ENCODE data around the gene POLDIP2.
A peak's percentile ranks its signal among the peaks of the same experiment; 100 is the strongest.

The POLDIP2 gene

DNA sequence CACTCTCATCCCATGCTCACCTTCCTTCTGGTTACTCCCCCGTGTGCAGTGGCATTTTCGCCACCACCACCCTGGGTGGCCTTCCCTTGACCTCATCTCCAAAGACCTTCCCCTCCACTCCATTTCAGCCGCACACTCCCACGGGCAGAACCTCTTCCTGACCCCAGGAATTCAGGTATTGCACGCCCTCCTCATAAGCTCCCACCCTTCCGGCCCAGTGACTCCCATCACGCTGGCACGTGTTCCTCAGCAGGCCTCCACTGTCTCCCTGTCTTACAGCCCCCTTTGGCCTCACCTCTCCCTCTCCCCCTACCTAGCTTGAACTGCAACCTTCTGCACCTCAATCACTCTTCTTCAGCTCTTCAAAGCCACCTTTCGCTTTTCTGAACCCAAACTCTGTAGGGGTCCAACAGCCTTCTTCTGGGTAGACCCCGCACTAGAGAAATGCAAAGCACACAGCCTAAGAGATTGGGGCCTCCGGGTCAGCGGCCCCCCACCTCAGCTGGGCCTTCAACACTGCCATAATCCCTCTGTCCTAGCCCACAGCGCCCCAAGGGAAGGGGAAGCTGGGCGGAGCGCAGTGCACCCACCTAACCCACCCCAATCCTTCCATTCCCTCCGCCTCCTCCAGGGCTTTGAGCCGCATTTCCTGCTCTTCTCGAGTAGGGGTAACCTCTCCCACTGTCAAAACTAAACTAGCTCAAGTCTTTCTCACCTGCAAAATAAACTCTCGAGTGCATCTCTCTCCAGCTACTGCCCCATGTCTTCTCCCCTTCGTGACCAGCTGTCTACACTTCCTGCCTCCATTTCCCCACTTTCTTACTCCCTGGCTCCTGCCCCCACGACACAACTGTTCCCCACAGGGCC lies 40.0 kb downstream of the POLDIP2 start:
- TF ChIP-seq CTCF (IDR thresholded peaks at IDR 0.05; ENCODE audit: insufficient read depth, low read length, poor library complexity, severe bottlenecking) (no peak), EZH2phosphoT487 (conservative IDR thresholded peaks at IDR 0.05; ENCODE audit: low read length) (no peak)
- no peaks in the 10 kb centered on the region for H3K27me3 ChIP-seq (ENCODE audit: low read length)
- no peaks in the 10 kb centered on the region; the same call in 1 of the 2 replicates for H4K20me1 ChIP-seq (ENCODE audit: low read depth, low read length)
- peak overlapping the region; percentile 69 for H3K4me2 ChIP-seq (ENCODE audit: low read depth, low read length, poor library complexity, severe bottlenecking)
- peaks cover 33% of the 10 kb centered on the region for H3K79me2 ChIP-seq (ENCODE audit: insufficient read depth, low read length)
- H3K27ac ChIP-seq (ENCODE audit: low read depth, low read length) = no peak overlapping the region
- H3F3A ChIP-seq (ENCODE audit: insufficient read depth) = no peaks in the 10 kb centered on the region
- H3K9ac ChIP-seq (ENCODE audit: low read length) = peak overlapping the region; percentile 91
- no peaks in the 10 kb centered on the region for H3K36me3 ChIP-seq (ENCODE audit: low read length)
- no peak overlapping the region for H2AFZ ChIP-seq (ENCODE audit: low read depth, low read length, severe bottlenecking)
- no peaks in the 10 kb centered on the region for H3K9me3 ChIP-seq (ENCODE audit: insufficient read depth, low read length)
- peak overlapping the region; percentile 92 for H3K4me3 ChIP-seq (ENCODE audit: insufficient read depth, low read length, poor library complexity, severe bottlenecking)
- H3K9me2 ChIP-seq (replicated peaks; ENCODE audit: insufficient read depth, low read length) = no peaks in the 10 kb centered on the region

- Histone ChIP-seq H3K27me3 (ENCODE audit: low read length) (no peaks in the 10 kb centered on the region), H3K4me3 (ENCODE audit: insufficient read depth, low read length, poor library complexity, severe bottlenecking) (no peak overlapping the region), H3K36me3 (ENCODE audit: low read length) (no peaks in the 10 kb centered on the region), H3K79me2 (ENCODE audit: insufficient read depth, low read length) (peaks cover 21% of the 10 kb centered on the region), H3K9ac (ENCODE audit: low read length) (no peak overlapping the region), H3F3A (ENCODE audit: insufficient read depth) (no peaks in the 10 kb centered on the region), H2AFZ (ENCODE audit: low read depth, low read length, severe bottlenecking) (no peak overlapping the region), H3K9me2 (replicated peaks; ENCODE audit: insufficient read depth, low read length) (no peaks in the 10 kb centered on the region), H3K9me3 (ENCODE audit: insufficient read depth, low read length) (no peaks in the 10 kb centered on the region), H3K27ac (ENCODE audit: low read depth, low read length) (no peak overlapping the region), H4K20me1 (ENCODE audit: low read depth, low read length) (no peaks in the 10 kb centered on the region; the same call in 1 of the 2 replicates), H3K4me2 (ENCODE audit: low read depth, low read length, poor library complexity, severe bottlenecking) (no peak overlapping the region)
- TF ChIP-seq EZH2phosphoT487 (conservative IDR thresholded peaks at IDR 0.05; ENCODE audit: low read length) (no peak), CTCF (IDR thresholded peaks at IDR 0.05; ENCODE audit: insufficient read depth, low read length, poor library complexity, severe bottlenecking) (no peak)
These were observed 41.3 kb downstream of the POLDIP2 start for GRCh38 chr17:28315846-28316705.

- Histone ChIP-seq H3F3A (ENCODE audit: insufficient read depth) (no peaks in the 10 kb centered on the region), H3K36me3 (ENCODE audit: low read length) (no peaks in the 10 kb centered on the region), H3K4me3 (ENCODE audit: insufficient read depth, low read length, poor library complexity, severe bottlenecking) (no peak overlapping the region), H3K79me2 (ENCODE audit: insufficient read depth, low read length) (no peaks in the 10 kb centered on the region), H3K9ac (ENCODE audit: low read length) (no peak overlapping the region), H3K9me3 (ENCODE audit: insufficient read depth, low read length) (no peaks in the 10 kb centered on the region), H3K27ac (ENCODE audit: low read depth, low read length) (no peak overlapping the region), H2AFZ (ENCODE audit: low read depth, low read length, severe bottlenecking) (no peak overlapping the region), H3K9me2 (replicated peaks; ENCODE audit: insufficient read depth, low read length) (no peaks in the 10 kb centered on the region), H3K4me2 (ENCODE audit: low read depth, low read length, poor library complexity, severe bottlenecking) (no peak overlapping the region), H4K20me1 (ENCODE audit: low read depth, low read length) (no peaks in the 10 kb centered on the region), H3K27me3 (ENCODE audit: low read length) (no peaks in the 10 kb centered on the region)
- TF ChIP-seq CTCF (IDR thresholded peaks at IDR 0.05; ENCODE audit: insufficient read depth, low read length, poor library complexity, severe bottlenecking) (no peak), EZH2phosphoT487 (conservative IDR thresholded peaks at IDR 0.05; ENCODE audit: low read length) (no peak)
These were observed 43.5 kb downstream of the POLDIP2 start for GRCh38 chr17:28313841-28314240.
